Thyroid gland (tissue), 4 donors: Measurements from ENCODE around the gene SLC8A3. TPM values are rescaled to one million over a fixed set of nuclear protein-coding genes. Genes with fewer than 3 reads are reported as not detected.

ENCODE experiments used
- total RNA-seq, 4 donors: library from RNA; depleted of rRNA; stranded (reverse); fragments of >200 nt; gene quantifications; one replicate each; pipeline ENCODE4 v1.2.3, GENCODE V29; 2016

The SLC8A3 gene
- total RNA-seq, 4 donors from 2014 or later = 0.29 TPM; not detected in 3

Other genes with a start within 250 kb of the SLC8A3 start
- gene COX16, start 170.7 kb upstream of the SLC8A3 start, total RNA-seq = 10 to 100 TPM; 28.2 to 49.3 (median 35.3) TPM
- gene SYNJ2BP, start 228.1 kb upstream of the SLC8A3 start, total RNA-seq = 10 to 100 TPM; 28.1 to 44.9 (median 37.7) TPM